Stimulated activated CD4-positive, alpha-beta T cell treated with anti-CD3 and anti-CD28 coated beads, Interleukin-15, amount 100 ng/mL, for 48 hours (primary cell): ENCODE measurements around the gene SLC13A2.

Source experiments
- DNase-seq, 2 donors: peaks; one replicate each; pipeline ENCODE4 v3.0.0-alpha.2; 2020; ENCODE audit warnings: low read depth in 2 of 2

The SLC13A2 gene

DNA sequence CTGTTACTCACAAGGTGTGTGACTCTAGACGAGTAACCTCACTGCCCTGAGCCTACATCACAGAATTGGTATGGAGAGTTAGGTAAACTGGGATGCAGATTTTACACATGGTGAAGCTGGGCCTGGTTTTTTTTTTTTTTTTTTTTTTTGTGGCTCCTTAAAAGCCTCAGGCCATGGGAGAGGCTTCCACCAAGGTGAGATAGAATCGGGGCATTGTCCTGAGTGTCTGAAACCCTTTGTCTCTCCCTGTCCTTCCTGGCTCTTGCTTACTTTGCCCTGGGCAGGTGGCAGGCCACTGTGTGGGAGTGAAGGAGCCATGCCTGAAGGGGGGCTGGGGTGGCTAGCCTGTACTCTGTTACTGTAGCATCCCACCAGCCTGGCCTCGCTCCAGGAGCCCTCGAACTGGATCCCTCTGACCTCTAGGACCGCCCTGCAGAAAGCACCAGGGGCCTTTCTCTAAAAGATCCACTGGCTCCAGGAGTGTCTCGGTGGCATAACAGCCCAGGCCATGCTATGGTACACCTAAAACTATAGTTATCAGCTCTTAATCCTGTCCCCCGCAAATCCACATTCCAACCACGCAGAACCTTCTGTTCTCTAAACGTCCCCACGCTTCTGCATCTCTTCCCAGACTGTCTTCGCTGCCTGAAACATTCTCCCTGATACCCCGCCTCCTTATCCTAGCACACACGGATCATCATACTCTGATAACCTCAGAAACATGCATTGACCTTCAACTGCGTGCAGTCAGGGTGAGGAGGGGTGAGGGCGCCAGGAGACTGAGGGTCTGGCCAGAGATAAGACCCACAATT, 1.7 kb upstream of the SLC13A2 start:
- no peak for DNase-seq

- DNase-seq: no peak
These were observed 460 bp upstream of the SLC13A2 start for GRCh38 chr17:28472871-28473497.

DNA sequence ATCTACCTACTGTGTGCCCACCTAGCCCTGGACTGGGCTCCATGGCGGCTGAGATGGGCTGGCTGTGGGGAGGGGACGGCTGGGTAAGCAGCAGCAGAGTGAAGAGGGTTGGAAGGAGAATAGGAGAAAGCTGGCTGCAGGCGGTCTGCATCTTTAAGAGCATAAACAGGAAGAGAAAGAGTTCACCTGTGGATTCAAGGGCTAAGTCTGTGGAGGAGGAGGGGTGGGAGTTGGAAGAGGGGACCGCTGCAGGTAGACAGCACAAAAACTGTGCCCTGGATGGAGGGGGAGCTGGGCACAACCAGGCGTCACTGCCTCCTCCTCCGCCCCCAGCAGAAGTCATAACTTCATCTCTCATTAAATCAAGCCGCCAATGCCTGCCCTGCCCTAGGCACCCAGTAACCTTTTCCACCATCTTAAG, 677 bp downstream of the SLC13A2 start:
- DNase-seq: no peak

DNA sequence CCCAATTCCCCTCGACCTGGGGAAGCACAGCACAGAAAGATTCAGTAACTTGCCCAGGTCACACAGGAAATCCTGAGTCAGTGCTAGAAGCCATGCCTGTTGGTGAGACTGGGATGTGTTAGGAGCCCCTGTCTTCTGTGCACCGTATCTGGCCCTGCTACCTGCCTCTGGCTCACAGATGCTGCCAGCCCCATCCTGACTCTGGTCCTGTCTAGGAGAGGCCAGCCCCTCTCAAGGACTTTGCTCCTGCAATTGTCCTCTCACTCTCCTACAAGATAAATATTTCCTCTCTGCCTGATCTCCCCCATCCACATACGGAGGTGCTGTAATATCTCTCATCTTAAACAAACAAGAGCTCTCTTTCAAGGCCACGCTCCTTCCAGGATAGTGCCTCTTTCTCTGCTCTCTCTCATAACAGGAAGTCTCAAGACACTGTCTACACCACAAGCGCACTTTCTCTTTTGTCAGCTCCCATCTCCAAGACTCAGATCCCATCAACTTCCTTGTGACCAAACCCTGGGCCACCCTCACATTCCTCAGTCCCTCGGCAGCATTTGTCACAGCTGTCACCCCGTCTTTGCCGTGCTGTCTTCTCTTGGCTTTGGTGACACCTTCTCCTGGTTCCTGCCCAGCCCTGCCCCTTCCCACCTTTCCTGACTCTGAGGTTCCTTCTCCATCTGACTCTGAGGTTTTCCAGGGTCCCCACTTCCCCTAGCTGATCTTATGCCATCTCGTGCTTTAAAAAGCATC, 1.9 kb downstream of the SLC13A2 start:
- no peak for DNase-seq

GRCh38 chr17:28476076-28476865, 2.8 kb downstream of the SLC13A2 start:
- no peak for DNase-seq

DNA sequence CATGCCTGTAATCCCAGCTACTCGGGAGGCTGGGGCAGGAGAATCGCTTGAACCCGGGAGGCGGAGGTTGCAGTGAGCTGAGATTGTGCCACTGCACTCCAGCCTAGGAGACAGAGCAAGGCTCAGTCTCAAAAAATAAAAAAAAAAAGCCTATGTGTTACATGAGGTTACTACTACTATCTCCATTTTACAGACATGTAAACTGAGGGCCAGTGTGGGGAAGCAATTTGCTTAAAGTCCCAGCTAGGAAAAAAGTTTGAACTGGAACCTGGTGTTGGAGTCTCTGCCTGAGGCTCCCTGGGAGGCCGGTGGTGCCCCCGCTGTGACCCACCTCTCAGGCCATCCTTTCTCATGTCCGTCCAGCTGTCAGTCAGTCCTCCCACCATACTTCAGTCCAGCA, 4.5 kb downstream of the SLC13A2 start:
- no peak for DNase-seq

DNA sequence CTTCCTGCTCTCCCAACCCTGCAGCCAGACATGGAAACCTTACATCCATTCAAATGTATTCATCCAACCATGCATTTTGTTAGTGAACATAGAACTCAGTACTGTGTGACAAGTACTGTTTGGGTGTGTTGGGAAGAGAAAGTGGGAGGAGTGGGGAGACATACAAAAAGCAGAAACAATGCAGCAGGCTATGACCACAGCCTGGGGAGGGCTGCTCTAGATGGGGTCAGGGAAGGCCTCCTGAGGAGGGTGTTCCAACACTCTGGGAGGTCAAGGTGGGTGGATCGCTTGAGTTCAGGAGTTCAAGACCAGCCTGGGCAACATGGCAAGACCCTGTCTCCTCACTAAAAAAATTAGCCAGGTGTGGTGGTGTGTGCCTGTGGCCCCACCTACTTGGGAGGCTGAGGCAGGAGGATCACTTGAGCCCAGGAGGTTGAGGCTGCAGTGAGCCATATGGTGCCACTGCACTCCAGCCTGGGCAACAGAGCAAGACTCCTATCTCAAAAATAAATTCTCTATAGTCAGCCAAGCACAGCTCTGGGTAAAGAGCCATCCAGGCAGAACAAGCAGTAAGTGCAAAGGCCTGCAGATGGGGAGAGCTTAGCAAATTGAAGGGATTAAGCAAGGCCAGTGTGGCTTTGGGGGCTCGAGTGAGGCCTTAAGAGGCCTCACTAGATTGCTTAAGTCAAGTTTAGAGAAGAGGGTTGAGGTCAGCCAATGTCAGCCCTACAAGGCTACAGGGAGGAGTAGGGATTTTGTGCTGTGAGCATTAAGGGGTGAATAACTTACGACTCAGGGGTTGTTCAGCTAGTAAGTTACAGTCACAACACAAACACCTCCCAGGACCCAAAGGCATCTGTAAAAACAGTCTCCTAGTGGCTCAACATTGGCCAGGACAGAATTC, 5.5 kb downstream of the SLC13A2 start:
- no peak for DNase-seq

- no peak for DNase-seq
These were observed 6.8 kb downstream of the SLC13A2 start for GRCh38 chr17:28480278-28480677.

DNA sequence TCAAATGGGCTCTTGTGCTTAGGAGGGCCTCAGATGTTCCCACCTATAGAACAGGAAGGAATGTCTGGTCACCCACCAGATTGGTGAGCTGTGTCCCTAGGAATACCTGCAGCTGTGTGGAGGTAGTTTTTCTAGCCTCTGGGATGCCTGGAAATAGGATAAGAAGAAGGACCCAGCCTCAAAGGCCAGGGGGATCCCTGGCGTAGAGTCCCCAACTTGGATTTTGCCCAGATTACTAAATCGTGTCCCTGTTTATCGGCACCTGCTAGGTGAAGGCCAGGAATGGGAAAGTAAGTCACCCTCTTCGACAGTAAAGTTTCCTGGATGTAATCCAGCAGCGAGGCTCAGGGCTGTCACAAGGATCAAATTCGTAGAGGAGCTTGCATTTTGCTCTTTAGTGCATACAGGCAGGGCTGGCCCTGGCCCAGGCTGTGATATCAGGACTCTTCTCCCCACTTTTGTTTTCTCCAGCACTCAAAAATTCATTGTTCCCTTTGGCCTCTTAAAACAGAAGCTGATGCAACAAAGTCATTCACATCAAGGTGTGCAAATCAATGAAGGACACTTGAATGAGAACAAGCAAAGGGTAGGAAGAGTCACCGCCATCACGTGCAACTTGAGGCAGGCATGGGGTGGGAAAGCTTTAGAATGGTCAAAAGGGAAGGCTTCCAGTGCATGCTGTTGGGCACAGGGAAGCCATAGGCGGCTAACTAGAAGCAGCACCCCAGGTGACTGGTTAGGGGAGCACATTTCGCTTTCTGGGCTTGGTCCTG, 7.5 kb downstream of the SLC13A2 start:
- DNase-seq: no peak

DNA sequence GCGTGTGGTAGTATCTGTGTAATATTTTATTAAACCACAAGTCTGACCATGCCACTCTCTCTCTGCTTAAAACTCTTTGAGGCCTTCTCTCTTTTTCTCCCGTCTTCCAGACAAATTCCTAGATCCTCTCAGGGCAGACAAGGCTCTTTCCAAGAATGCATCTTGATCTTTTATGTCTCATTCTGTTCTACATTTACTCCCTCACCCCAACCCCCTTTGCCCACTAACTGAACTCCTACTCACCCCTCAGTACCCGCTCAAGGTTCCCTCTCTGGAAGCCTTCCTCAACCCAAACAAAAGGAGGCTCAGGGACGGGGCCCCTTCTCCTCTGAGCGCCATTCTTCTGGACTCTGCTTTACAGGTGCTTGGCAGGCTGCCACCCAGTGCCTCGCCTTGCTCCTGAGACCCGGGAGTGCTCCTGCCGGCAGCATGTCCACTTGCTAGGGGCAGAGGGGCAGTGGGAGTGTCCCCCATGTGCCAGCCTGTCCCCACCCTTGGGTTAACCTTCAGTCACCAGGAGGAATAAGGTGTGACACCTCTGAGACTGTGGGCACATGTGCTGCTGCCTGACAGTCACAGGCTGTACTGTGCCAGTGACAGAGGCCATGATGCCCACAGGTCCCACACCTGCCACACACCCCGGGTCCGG, 9.2 kb downstream of the SLC13A2 start:
- no peak for DNase-seq

- no peak for DNase-seq
These were observed 10.9 kb downstream of the SLC13A2 start for GRCh38 chr17:28484296-28484695.

GRCh38 chr17:28485049-28485448, 11.6 kb downstream of the SLC13A2 start:
- no peak for DNase-seq

- no peak for DNase-seq
These were observed 14.6 kb downstream of the SLC13A2 start for GRCh38 chr17:28487881-28488532.

GRCh38 chr17:28488533-28489276, 15.3 kb downstream of the SLC13A2 start:
- no peak for DNase-seq

DNA sequence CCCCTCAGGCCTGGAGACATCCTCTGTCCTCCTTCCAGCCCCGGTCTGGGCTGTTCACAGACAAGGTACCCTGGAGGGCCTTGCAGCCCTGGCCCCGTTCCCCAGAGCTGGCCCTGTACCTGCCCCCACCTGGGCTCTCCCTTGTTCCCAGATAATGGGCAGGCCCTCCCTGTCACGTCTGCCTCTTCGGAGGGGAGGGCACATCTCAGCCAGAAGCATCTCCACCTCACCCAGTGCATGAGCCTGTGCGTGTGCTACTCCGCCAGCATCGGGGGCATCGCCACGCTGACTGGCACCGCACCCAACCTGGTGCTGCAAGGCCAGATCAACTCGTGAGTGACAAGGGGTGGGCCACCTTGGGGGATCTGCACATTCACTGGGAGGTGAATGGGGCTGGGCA, 17.8 kb downstream of the SLC13A2 start:
- no peak for DNase-seq

DNA sequence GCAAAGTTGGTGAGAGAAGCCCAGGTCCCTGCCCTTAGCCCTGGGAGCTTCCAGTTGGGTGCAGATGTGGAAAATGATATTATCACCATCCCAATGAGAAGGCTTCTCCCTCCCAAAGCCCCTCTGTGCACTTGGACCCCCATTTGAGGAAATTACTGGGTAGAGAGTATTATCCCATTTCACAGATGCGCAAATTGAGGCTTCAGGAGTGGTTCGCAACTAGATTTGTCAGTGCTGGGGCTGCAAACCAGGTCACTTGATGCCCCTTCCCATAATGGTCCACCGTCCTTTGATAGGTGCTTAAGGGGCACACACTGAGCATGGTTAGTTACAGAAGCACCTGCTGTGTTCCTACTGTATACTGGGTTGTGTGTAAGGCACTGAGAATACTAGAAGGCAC, 18.4 kb downstream of the SLC13A2 start:
- no peak for DNase-seq

DNA sequence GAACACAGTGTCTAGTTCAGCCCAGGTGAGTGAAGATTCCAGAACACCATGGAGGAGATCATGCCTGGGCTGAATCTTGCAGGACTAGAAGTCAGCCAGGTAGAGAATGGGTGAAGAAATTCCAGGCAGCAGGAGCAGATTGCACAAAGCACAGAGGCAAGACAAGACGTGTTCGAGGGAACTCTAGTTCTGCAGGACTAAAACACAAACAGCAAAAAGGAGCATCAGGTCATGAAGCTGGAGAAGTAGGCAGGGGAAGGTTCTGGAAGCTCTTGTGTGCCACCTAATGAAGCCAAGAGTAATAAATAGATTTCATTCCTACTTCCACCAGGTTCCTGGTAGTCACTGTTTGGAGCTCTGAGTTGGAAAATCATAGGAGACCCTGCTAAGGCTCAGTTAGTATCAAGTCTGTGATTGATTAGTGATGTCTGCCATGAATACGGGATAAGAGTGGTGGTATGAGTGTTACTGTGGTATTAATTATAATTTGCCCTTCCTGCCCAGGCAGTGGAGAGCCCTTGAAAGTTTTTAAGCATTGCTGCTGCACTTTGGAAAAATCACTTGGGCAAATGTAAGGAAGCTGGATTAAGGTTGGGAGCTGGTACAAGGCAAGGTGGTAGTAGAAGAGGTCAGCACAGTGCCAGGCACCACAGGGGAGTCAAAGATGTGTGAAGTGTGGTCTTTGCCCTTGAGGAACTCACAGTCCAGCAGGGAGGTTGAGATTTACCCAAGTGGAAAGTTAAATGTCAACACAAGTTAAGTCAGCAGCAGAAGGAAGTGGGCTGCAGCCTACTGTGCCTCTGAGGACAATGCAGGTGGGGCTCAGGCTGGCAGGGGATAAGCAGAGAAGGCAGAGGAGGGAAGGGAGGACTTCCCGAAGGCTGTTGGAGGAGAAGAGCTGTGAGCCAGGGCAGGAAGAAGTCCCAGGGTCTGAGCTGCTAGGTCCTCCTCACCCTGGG, 19.2 kb downstream of the SLC13A2 start:
- no peak for DNase-seq
